Effector CD8-positive, alpha-beta T cell (primary cell): ENCODE results near the gene HS3ST3B1.

Source experiments
- DNase-seq: peaks from one replicate; lab custom pipeline; 2025; lab: John Stamatoyannopoulos, UW

HS3ST3B1 gene

GRCh38 chr17:14303343-14304221, 2.7 kb downstream of the HS3ST3B1 start:
- DNase-seq = peak; percentile 31

DNA sequence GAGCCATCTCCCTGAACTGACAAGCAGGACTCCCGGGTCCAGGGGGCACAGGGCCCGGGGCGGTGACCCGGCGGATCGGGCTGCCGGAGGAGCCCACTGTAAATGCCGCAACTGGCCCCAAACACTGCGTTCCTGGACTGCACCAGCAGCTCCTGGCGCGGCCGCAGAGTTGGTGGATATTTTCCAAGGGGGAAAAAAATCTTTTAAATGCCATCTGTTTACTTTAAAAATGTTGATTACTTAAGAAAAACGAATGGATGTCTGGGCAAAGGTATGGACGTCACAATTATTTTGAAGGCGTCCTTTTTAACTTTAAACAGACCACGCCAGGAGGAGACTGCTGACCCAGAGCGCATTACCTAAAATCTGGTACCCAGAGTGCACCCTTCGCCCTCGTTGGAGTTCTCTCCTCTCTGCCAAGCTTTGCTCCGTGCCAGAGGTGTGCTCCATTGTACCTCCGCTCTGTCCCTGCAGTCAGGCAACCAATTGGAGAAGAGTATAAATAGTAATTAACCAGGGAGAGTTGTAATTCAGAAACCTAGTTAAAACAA, 3.4 kb downstream of the HS3ST3B1 start:
- no peak for DNase-seq

- DNase-seq = no peak
Observed at GRCh38 chr17:14304773-14305517, 4.1 kb downstream of the HS3ST3B1 start.

DNA sequence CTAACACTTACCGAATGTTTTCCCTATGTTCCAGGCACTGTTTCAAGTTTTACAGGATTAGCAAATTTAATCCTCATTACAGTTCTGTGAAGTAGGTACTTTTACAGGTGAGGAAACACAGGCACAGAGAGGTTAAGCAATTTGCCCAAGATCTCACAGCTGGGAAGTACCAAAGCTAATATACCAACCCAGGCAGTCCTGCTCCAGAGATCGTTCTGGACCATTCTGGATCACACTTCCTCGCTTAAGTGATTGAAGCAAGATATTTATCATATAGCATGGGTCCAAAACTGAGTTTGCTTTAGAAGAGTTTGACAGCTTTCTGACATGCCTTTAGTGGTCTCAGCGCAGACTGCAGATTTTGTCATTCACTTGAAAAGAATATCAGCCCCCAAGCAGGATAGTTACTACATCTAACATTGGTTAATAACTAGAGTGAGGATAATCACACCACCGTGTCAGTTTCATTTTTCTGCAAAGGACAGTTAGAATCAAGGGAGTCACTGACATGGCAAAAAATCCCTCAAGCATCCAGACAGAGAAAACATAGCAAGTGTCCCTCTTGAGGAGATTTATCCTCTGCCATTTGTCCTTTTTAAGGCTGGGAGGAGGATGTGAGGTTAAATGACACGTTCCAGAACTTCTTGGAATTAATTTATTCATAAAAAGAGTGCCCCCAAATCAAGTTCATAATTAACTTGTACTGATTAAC, 5.1 kb downstream of the HS3ST3B1 start:
- DNase-seq = no peak

GRCh38 chr17:14306596-14306995, 5.7 kb downstream of the HS3ST3B1 start:
- no peak for DNase-seq

DNA sequence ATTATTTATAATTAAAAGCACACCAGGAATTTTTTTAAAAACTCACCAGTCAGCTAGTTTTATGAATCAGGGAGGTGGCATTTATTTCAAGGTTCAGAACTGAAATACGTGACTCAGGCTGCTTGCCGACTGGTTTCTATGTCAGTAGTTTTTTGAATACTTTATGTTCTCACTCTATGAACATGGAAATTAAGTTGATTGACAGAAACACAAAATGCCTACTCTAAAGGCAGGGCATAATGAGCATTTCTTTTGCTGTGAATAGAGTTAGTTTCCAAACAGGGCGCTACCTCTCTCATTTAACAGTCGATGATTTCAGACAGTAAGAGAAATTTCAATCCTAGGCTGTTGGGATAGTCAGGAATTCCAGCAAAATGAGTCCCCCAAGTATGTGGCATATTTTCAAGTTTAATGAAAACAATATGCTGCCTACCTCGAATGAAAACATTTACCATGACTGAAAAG, 6.7 kb downstream of the HS3ST3B1 start:
- DNase-seq = no peak

DNA sequence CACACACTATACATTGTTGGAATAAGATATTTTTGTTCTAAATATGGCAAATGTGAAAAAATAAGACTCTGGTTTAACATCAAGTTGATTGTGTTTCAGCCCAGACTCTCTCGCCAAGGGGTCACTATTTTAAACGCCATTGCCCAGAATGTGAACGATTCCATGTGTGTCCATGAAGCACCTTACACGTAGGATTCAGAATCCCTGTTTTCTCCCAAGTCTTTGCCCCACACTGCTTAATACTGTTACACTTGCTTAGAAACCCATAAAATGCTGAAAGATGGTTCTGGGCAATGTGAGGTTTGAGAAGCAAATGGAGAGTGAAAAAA, 7.7 kb downstream of the HS3ST3B1 start:
- no peak for DNase-seq

DNA sequence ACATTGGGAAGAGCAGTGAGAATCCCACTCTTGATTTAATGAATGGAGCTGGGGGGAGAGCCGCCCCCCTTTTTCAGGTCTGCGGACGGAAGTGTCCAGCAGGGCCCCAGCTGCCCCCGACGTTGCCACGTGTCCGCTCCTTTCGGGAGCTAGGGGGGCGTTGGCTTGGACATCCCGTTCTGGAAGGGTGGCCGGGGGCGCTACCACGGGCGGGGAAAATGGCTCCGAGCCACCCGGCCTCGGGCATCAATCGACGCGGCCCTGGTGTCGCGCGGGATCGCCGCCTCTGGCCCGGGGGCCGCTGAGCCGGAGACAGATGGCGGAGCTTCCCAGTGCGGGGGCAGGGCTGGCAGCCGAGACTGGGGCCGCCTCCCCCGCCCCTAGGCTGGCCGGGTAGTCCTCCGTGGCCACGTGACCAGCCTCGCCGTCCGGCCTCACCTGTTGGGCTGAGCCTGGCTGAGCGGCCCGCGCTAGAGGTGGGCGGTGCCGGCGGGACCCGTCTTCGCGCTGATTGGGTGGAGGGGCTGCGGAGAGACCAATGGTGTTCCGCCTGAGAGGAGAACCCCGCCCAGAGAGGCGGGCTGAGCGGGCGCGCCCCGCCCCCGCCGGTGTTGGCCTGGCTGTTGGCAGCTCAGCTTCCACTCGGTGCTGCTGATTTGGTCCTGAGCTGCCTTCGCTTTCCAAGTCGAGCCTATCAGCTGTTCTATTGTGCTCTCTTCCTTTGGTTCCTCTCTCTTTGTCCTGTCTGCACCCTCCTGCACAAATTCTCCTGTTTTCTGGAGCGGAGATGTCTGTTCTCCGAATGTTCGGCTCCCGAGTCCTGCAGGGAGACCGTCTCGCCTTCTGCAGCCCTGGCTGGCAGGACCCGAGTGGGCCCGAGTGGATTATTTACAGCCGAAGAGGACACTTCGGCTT, 8.3 kb downstream of the HS3ST3B1 start:
- DNase-seq = peak; percentile 89

DNA sequence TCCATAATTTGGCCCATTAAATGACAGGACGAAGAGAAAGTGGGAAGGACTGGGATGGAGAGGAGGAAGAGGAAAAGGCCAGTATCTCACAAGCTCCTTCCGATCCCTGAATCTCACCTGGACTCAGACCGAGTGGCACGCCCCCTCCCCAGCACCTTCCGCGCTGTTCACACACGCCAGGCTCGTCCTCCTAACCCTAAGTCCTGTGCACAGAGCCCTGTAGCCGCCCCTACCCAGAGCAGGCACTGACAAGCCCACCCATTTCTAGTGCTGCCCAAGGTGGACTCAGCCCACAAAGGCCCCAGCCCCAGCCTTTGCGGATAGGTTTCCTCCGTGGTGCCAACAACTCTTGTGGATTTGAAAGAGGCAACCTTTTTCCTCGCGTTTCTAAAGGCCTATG, 9.2 kb downstream of the HS3ST3B1 start:
- no peak for DNase-seq

DNA sequence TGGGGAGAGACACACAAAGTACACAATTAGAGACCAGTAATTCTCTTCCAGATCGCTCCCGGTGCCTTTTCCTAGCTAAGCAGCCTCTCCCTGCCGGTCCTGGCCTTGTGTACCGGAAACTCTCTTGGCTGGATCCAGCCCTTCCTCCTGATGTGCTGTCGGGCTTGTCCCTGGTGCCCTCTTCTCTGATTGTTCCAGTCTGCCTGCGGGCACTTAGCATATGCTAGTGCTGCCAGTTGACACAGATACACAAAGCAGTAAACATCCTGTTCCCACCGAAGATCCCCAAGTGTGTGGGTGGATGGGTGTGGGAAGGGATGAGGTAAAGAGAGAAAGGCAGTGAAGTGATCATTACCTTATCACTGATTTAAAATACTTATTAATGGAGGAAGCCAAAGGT, 9.7 kb downstream of the HS3ST3B1 start:
- no peak for DNase-seq

DNA sequence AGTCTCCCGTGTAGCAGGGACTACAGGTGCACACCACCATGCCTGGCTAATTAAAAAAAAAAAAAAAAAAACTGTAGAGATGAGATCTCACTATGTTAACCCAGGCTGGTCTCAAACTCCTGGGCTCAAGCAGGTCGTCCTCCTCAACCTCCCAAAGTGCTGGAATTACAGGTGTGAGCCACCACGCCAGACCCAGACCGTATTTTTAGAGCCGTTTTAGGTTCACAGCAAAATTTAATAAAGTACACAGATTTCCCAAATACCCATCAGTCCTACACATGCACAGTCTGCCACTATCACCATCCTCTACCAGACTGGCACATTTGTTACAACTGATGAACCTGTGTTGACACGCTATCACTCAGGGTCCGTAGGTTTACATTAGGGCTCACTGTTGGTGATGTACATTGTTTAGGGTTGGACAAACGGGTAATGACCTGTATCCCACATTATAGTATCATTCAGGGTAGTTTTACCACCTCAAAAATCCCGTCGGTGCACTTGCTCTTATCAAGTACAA, 10.4 kb downstream of the HS3ST3B1 start:
- no peak for DNase-seq

DNA sequence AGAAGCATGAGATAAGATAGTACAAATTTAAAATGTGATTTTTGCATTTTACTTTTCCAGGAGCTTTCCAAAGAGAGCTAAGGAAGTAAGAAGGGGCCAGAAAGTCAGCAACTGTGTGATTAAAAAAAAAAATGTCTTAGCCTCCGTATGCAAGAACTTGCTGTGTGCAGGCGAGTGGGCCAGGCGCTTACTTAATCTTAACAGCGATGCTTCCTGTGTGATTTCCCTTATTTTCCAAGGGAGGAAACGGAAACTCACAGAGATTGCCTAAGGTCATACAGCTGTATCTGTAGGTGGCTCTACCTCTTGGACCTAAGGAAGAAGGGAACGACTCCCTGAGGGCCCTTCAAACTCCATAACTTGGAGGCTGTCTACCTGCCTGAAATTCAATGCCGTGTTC, 11.1 kb downstream of the HS3ST3B1 start:
- no peak for DNase-seq

DNA sequence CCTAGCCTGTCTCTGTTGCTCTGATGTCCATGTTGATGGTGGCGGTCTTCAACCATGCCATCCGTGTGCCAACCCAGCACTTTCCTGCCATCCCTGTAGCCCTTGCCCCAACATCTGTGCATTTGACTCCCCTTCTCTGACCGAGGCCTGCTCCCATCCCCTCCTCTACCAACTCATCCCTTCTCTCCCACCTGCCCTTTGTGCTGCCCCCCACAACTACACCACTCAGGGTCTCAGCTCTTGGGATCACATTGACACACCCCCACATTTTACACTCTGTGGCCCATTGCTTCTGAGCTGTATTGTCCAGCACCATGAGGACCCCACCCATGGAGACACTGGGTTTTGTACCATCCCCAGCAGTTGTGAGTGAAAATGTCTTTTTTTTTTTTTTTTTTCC, 11.6 kb downstream of the HS3ST3B1 start:
- DNase-seq = no peak

DNA sequence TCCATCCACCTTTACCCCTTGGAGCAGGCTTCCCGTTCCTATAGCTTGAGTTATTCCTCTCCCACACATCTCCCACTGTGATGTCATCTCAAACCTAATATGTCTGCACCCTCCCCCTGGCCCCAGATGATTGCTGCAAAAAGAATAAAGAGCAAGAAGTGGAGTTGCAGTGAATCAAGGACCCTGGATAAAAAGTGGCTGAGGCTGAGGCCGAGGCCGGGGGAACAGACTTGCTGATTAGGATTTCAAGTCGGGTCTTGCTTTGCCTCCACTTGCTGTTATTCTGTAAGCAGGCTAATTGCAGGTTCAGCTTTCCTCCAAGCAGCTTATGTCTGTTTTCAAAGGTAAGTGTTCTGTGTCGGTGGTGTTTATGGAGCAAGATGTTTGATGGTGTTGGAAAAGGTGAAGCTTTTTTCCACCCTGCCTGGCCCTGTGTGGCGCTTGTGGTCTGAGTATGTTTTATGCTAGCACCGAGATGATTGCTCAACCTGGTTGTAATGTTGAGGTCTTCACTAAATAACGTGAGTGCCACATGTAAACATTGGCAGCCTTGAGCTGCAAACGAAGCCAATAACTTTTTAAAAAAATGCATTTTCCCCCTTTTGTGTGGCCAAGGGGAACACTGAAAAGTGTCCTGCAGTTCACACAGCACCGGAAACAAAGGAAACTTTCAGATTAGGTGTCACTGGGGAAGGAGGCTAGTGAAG, 15.4 kb downstream of the HS3ST3B1 start:
- DNase-seq = no peak

GRCh38 chr17:14317383-14317782, 16.5 kb downstream of the HS3ST3B1 start:
- no peak for DNase-seq

DNA sequence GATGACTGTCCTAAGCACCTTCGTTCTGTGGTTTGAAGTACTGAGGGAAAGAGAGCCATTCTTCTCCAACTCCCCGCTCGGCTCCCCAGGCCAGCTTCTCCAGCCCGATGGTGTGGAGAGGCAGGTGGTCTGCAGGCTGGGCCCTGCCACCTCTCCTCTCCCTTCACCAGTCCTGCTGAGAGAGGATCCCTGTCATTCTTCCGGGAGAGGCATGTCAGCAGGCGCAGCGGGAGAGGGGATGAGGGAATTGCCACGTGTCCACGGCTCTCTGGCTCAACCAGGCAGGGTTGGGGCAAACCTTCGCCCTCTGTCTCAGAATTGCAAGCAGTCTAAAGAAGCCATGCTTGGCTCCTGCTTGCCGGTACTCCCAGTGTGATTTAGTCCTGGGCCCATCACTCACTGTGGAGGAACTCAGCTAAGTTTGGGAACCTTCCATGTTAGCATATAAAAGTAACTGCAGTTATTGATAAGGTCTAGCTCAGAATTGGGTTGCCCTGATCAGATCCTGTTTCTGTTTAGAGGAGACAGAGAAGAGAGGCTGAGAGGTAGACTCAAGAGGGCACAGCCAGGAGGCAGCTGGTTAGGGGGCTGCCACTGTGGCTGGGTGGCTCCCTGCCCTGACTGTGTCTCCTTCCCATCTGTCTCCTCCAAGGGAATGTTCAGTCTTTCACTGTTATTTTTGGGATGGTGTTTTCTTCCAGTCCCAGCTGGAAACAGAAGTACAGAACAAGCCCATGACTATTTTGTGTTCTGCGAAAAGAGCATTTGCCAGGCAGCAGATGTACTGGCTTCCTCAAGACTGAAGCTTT, 17.4 kb downstream of the HS3ST3B1 start:
- DNase-seq = no peak

DNA sequence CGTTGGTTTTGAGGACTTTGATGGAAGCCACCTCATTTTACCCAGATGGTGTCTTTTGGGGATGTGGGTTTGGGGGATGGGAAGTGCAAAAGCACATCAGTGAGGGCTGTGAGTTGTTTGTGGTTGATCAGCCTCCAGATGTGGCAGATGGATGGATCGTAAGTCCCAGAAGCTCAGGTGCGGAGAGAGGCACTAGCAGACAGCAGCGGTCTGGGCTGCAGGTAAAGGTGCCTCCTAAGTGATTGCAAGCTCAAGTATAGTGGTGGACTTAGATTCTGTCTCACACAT, 18.0 kb downstream of the HS3ST3B1 start:
- DNase-seq = no peak

GRCh38 chr17:14320098-14320497, 19.2 kb downstream of the HS3ST3B1 start:
- DNase-seq = no peak

- no peak for DNase-seq
Observed at GRCh38 chr17:14320734-14321475, 20.0 kb downstream of the HS3ST3B1 start.
